ENCODE data around the gene RXFP4. TPM values are rescaled to one million over a fixed set of nuclear protein-coding genes. Genes with fewer than 3 reads are reported as not detected.

The RXFP4 gene
- total and polyA plus RNA-seq, 9 of the 15 experiments (the other 6 are each of a cell fraction or from before 2014, with no cell fraction given) = 0.64 TPM; not detected in 8

DNA sequence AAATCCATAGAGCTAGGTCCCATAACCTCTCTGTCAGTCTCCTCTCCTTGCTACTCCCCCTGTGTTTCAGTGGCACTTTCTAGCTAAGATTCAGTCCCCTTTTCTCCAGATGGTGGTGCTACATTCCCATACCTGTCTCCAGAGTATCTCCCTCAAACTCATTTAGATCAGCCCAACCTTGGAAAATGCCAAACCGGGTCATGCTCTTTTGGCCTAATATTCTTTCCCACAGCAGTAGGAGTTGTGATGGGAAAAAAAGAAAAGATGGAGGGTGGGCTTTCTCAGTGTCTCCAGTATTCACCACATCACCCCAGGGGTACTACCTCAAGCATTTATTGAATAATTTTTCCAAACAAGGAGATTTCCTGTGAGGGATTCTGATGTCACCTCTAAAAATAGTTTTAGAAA is 3.2 kb upstream of the RXFP4 start (continued):
- no peak for TF ChIP-seq NR0B1 (IDR thresholded peaks at IDR 0.05; ENCODE audit: partially characterized antibody)
- TF ChIP-seq ZBTB33 (CRISPR knock-in tag; IDR thresholded peaks at IDR 0.05) = no peak
- no peak for TF ChIP-seq NFYB (IDR thresholded peaks at IDR 0.05; ENCODE audit: extremely low read depth, insufficient read length)
- no peak for TF ChIP-seq NFE2 (IDR thresholded peaks at IDR 0.05; ENCODE audit: low read depth)
- no peak for TF ChIP-seq GTF3C2 (IDR thresholded peaks at IDR 0.05; ENCODE audit: borderline replicate concordance, extremely low read depth, insufficient read length)
- no peak for TF ChIP-seq YBX1 (IDR thresholded peaks at IDR 0.05)
- TF ChIP-seq, protein P1, sequence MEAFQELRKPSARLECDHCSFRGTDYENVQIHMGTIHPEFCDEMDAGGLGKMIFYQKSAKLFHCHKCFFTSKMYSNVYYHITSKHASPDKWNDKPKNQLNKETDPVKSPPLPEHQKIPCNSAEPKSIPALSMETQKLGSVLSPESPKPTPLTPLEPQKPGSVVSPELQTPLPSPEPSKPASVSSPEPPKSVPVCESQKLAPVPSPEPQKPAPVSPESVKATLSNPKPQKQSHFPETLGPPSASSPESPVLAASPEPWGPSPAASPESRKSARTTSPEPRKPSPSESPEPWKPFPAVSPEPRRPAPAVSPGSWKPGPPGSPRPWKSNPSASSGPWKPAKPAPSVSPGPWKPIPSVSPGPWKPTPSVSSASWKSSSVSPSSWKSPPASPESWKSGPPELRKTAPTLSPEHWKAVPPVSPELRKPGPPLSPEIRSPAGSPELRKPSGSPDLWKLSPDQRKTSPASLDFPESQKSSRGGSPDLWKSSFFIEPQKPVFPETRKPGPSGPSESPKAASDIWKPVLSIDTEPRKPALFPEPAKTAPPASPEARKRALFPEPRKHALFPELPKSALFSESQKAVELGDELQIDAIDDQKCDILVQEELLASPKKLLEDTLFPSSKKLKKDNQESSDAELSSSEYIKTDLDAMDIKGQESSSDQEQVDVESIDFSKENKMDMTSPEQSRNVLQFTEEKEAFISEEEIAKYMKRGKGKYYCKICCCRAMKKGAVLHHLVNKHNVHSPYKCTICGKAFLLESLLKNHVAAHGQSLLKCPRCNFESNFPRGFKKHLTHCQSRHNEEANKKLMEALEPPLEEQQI (IDR thresholded peaks at IDR 0.05) = no peak
- TF ChIP-seq SREBF1 (IDR thresholded peaks at IDR 0.05; ENCODE audit: borderline replicate concordance, low read depth, low read length) = no peak
- no peak for TF ChIP-seq FOXM1 (IDR thresholded peaks at IDR 0.05; ENCODE audit: low read depth)
- no peak for TF ChIP-seq FOXM1 (CRISPR knock-in tag; IDR thresholded peaks at IDR 0.05; ENCODE audit: low read depth)
- TF ChIP-seq, protein P2, sequence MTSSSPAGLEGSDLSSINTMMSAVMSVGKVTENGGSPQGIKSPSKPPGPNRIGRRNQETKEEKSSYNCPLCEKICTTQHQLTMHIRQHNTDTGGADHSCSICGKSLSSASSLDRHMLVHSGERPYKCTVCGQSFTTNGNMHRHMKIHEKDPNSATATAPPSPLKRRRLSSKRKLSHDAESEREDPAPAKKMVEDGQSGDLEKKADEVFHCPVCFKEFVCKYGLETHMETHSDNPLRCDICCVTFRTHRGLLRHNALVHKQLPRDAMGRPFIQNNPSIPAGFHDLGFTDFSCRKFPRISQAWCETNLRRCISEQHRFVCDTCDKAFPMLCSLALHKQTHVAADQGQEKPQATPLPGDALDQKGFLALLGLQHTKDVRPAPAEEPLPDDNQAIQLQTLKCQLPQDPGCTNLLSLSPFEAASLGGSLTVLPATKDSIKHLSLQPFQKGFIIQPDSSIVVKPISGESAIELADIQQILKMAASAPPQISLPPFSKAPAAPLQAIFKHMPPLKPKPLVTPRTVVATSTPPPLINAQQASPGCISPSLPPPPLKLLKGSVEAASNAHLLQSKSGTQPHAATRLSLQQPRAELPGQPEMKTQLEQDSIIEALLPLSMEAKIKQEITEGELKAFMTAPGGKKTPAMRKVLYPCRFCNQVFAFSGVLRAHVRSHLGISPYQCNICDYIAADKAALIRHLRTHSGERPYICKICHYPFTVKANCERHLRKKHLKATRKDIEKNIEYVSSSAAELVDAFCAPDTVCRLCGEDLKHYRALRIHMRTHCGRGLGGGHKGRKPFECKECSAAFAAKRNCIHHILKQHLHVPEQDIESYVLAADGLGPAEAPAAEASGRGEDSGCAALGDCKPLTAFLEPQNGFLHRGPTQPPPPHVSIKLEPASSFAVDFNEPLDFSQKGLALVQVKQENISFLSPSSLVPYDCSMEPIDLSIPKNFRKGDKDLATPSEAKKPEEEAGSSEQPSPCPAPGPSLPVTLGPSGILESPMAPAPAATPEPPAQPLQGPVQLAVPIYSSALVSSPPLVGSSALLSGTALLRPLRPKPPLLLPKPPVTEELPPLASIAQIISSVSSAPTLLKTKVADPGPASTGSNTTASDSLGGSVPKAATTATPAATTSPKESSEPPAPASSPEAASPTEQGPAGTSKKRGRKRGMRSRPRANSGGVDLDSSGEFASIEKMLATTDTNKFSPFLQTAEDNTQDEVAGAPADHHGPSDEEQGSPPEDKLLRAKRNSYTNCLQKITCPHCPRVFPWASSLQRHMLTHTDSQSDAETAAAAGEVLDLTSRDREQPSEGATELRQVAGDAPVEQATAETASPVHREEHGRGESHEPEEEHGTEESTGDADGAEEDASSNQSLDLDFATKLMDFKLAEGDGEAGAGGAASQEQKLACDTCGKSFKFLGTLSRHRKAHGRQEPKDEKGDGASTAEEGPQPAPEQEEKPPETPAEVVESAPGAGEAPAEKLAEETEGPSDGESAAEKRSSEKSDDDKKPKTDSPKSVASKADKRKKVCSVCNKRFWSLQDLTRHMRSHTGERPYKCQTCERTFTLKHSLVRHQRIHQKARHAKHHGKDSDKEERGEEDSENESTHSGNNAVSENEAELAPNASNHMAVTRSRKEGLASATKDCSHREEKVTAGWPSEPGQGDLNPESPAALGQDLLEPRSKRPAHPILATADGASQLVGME (CRISPR knock-in tag; IDR thresholded peaks at IDR 0.05) = no peak
- TF ChIP-seq ZNF174 (CRISPR knock-in tag; IDR thresholded peaks at IDR 0.05) = no peak
- no peak for TF ChIP-seq CBFA2T3 (IDR thresholded peaks at IDR 0.05)
- no peak for TF ChIP-seq CBX2 (IDR thresholded peaks at IDR 0.05; ENCODE audit: insufficient read depth, low read length, poor library complexity, severe bottlenecking)
